DMS 273 (cell line): ENCODE results near the gene CNTNAP2.
A peak's percentile ranks its signal among the peaks of the same experiment; 100 is the strongest.
"Not testable (repeated sequence)": the region's sequence is repeated elsewhere in the genome, so short reads cannot be mapped to it uniquely, and the experiment has no call there.

Experiments
- DNase-seq: peaks from one replicate; lab custom pipeline; 2025; ENCODE audit not compliant: unreplicated experiment; lab: John Stamatoyannopoulos, UW

The CNTNAP2 gene

DNA sequence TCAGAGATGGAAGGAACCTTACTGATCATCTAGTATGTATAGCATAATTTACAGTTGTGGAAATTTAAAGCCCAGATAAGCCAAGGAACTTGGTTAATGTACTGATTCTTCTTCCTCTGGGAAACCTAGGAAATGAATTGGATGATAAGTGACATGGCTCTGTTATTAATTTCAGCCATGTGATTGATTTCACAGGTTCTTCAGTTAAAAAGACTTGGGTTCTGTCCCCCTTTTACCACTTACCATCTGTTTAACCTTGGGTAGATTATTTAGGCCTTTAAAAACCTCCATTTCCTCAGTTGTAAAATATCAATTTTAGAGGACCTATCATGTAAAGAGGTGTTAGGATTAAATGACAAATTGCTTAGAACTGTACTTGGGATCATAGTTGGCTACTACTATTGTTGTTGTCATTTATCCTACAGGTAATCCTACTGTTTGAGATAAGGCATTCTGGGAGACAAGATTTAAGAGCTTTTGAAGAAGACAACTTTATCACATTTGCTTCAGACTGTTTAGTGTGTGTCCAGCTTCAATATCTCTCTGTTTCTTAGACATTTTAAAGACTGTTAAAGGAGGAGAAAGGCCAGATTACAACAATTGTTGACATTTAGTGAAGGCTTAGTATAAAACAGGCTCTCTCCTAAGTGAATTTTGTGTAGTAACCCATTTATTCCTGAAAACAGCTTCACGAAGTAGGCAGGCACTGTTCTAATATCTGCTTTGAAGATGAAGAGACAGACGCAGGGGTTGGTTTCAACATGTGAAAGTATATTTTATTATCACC lies 1476.9 kb downstream of the CNTNAP2 start:
- DNase-seq, result no peak

DNA sequence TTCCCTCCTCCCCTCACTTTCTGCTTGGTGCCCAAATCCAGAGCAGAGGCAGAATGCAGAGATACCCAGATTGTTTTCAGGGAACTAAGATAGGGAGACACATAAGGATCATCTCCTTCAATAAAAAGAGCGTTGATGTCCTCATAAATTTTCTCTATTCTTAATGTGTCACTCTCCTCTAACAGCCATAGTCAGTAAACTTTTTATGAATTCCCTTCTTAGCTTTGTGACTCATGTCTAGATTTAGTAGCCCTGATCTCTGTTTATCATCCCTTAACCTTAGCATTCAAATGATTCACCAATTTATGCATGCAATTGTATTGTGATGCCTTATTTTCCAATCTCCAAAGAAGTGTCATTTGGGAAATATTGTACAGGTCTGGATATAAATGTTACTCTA lies 1478.4 kb downstream of the CNTNAP2 start:
- no peak for DNase-seq

DNA sequence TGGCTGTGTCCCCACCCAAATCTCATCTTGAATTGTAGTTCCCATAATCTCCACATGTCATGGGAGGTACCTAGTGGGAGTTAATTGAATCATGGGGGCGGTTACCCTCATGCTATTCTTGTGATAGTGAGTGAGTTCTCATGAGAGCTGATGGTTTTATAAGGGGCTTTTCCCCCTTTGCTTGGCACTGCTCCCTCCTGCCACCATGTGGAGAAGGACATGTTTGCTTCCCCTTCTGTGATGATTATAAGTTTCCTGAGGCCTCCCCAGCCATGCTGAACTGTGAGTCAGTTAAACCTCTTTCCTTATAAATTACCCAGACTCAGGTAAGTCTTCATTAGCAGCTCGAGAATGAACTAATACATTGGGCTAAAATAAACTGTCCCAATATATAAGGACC lies 1482.1 kb downstream of the CNTNAP2 start:
- not testable (repeated sequence) for DNase-seq

DNA sequence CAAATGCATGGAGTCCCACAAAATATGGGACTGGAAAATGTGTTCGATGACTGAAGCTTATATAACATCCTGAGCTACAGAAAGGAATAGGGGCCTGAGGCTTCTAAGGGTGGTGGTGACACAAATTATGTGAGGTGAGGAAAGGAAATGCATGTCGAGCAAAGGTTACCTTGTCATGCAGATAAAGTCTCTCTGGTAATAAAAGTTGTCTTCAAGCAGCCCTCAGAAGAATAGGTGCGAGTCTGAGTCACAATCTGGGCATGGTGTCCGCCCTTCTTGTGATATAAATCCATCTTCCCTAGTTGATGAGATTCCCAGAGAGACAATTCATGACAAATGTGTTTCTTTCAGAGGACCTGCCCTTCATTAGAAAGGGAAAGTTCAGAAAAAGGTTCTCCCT lies 1488.7 kb downstream of the CNTNAP2 start:
- DNase-seq, result no peak

DNA sequence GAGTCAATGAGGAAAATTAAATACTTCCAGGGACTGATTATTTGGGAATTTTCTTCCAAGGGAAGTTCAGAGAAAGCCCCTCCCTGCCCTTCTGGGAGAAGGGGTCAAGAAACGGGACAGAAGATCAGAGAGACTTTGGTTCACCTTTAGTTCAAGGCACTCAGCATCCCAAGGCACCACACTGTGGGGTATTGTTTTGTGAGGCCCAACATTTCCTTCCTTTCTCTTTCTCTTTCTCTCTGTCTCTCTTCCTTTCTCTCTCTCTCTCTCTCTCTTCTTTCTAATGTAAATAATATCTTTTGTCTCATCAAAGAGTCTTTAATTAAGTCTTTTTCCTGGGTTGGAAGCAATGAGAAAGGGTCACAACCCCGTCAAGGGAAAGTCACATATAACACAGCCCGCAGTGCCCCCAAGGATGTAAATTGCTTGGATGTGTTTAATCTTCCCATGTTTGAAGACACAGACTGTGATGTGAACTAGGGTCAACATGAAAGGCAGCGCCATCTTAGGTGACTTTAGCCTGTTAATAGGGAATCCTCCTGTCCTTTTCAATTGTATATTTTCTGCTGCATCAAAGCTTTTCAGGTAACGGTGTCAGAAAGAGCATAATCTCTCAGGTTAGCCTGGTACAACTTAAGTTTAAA lies 1490.7 kb downstream of the CNTNAP2 start:
- no peak for DNase-seq

DNA sequence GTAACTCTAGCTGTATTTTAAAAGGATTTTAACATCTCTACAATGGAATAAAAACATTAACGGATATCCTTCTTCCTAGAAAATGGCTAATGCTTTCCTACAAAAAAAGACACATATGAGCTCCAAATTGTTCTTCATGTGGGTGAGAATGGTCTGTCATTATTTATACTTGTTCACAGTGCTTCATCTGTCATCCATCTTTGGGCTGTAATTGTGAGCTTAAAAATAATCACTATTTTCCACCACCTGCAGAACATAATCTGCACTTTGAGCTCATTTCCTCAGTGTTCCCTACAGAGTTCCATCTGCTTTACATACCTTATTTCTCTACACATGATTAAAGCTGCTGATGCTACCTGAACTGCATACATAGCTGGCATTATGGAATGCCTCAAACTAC lies 1494.8 kb downstream of the CNTNAP2 start:
- DNase-seq, result no peak

DNA sequence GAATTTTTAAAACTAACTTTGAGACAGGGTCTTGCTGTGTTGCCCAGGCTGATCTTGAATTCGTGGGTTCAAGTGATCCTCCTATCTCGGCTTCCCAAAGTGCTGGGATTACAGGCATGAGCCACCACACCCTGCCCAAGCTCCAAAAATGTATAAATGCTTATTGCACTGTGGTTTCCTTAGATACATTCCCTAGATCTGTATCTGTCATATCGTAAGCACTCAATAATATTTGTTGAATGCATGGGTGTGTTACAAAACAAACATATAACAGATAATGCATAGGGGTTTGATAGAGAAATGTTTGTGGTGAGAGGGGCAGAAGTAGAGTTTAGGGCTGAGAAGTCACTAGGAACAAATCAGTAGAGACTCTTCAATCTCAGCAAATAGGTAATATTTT lies 1518.7 kb downstream of the CNTNAP2 start:
- DNase-seq, result no peak

DNA sequence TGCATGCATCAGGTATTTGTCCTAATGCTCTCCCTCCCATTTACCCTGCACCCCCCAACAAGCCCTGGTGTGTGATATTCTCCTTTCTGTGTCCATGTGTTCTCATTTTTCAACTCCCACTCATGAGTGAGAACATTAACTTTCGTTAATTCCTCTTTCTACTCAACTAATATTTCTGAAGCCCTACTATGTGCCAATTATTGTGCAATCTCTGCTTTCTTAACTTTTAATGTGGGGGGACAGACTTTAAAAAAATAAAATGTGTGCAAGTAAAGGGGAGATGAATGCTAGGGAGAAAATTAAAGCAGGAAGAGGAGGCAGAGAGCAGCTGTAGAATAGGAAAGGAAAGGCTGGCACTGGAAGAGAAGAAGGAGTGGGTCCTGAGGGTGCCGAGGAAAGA lies 1520.0 kb downstream of the CNTNAP2 start:
- no peak for DNase-seq

DNA sequence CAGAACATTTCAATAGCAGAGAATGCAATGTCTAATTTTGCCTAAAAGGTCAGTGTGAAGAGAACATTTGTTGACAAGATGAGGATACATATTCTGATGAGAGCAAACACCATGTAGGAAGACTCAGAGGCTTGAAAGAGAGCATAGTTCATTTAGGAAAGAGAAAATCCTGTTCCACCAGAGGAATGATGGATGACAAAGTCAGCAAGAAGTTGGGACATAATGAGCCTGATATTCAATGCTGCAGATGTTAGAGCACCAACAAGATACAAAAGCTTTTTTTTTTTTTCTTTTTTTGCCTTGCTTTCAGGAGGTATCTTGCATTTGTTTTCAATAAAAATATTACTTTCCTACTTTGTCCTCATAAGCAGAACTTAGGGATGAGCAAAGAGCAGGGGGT lies 1522.0 kb downstream of the CNTNAP2 start:
- no peak for DNase-seq

DNA sequence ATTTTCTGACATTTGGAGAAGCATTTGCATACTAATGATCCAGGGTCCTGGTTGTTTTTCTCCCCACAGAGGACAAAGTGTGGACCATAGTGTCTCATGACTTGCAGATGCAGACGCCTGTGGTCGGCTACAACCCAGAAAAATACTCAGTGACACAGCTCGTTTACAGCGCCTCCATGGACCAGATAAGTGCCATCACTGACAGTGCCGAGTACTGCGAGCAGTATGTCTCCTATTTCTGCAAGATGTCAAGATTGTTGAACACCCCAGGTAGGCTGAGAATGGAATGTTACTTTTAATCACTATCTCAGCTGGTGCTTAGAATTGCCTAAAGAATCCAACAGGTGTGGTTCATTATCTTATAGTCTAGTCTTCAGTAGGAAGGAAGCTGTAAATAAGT lies 1522.4 kb downstream of the CNTNAP2 start:
- no peak for DNase-seq

DNA sequence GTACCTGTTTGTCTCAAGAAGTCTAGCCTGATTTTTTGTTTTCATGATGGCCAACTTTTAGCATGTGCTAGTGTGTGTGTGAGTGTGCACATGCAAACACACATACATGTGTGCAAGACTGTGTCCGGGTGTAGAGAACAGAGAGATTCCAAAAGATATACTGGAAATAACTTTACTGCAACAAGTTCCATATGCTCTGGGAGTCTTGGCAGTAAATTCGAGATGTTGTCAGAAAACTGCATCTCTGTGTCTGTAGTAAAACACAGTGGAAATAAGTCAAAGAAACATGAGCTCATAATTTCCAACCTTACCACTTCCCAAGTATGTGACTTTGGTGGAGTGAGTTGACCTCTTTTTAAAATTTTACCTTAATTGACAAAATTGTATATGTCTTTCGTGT lies 1523.2 kb downstream of the CNTNAP2 start:
- DNase-seq, result no peak

DNA sequence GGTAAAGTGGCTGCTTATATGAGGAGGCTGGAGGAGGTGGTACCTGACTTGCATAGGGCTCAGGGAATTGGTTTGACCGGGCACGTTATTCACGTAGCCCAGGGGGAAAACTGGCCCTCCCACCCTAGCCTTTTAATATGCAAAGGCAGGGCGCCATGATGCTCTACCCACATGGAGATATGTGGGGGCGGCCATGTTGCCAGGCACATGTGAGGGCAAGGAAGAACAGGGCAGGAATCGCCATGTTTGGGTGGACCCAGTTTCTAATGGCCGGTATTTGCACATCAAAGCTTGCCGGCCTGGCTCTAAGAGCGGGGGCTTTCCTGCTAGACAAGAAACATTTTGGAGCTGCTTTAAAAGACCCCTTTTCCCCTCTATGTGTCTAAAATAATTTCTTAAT lies 1524.2 kb downstream of the CNTNAP2 start:
- no peak for DNase-seq

DNA sequence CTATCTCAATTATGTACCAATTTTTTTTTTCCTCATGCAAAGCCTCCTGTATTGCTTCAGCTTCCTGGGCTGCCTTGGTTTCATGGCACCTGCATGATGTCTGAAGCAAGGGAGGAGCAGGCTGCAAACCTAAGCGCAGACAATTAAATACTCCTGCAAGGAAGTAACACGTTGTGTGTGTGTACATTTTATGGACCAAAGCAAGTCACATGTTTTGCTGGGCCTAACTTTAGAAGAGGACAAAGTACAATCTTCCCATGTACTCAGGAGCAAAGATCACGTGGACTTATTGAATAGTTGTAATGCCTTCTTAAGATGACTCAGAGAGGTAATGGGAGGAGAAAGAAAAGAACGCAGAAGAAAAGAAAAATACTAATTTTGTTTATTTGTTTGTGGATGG lies 1530.0 kb downstream of the CNTNAP2 start:
- DNase-seq, result no peak

DNA sequence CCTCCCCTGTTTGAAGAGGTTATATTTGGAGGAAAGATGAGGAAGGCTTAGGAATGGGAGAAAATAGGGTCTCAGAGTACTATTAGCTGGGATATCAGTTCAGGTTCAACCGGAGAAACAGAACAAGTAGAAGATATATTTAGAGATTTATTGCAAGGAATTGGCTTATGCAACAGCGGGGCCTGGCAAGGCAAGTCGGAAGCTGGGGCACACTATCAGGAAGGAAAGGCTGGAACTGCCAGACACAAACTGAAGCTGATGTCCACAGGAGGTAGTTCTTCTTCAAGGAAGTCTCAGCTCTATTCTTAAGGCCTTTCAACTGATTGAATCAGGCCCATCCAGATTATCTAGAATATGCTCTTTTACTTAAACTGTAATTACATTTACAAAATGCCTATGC lies 1534.4 kb downstream of the CNTNAP2 start:
- no peak for DNase-seq

DNA sequence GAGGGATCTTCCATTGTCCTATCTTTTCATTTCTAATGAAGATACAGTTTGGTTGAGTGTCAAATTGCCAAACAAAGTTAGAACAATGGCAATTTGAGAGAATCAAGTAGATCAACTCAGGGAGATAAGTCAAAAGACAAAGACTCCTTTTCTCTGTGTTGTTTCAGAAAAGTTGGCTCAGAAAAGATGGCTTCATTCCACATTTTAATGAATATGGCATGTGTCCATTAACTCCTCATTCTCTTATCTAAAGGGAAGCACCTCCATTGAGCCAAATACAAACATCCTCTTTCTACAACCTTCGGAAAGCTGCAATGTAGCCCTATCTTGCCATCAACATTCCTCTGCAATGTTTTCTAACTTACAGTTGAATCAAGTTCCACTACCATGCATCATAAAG lies 1535.0 kb downstream of the CNTNAP2 start:
- no peak for DNase-seq

DNA sequence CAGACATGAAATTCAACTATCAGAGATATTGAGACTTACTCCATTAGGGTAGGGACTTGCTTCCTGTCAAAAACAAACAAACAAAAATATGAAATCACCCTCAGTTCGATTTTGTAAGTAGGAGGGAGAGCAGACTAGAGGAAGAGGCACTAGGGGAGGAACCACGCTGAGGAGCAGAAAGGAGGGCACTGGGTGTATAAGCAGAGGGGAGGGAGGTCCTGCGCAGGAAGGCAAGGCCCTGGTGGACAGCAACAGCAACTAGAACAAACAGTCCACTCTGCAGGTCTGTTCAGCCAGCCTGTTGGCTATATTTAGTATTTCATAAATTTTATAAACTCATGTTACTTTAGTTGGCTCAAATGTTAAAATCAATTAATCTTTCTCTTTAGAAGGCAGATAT lies 1536.9 kb downstream of the CNTNAP2 start:
- no peak for DNase-seq

DNA sequence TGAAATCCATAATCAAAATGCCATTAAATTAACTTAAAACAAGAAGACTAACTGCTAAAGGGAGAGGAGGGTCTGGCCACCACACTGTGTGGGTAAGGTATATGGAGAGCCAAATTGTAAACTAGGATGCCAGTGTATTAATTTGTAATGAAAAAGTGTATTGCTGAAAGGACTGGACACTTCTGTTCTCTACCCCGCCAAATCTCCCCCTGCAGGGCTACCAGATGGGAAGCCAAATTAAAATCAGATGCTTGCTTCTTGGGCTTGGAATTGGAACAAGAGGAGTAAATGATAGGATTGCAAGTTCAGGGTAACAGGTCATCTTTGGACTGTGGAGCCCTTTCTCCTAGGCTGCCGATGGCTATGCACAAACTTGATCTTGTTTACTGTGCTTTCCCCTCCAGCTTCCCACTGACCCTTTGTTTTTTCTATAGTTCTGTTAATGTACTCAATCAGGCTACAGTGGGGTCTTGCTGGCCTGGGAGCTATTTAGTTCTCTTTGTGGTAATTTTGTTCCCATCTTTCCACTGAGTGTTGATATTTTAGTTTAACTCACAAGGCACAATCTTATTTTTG lies 1541.9 kb downstream of the CNTNAP2 start:
- DNase-seq, result peak; percentile 10

DNA sequence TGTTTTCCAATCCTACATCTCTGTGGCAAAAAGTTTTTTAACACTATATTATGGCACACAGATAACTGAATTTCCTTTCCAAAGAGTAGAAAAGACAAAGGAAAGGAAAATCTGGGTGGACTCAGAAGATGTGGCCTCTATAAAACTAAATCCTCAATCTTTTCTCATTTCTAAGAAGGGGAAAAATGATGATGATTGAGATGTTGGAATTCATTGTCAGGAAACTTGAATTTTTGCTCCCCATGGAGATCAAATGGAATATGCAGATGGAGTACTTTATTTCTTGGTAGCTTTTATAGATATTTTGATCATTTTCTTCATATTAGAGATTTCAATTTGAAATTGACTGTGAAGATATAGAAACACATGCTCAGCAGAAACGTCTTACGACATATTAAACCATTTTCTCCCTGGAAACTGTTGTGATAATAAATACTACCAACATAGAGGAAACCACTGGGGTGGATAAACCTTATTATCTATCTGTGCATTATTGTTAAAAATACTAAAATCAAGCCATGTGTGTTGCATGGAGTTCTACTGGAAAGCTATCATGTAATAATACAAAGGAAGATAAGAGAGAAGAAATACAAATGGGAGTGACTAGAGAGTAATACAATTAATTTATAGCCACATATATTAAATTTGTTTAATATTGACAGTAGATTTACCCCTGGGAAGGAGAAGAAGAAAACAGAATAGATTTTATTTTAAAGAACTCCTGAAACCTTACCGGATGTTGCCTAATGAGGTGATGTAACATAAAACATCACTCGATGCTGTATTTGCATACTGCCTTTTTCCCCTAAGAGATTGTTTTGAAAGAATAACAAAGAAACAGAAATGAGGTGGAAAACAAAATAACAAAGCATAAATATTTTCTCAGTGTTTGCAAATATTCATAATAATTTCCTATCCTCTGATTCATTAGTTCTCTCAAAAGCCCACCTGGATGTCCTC lies 1542.7 kb downstream of the CNTNAP2 start:
- DNase-seq, result no peak

DNA sequence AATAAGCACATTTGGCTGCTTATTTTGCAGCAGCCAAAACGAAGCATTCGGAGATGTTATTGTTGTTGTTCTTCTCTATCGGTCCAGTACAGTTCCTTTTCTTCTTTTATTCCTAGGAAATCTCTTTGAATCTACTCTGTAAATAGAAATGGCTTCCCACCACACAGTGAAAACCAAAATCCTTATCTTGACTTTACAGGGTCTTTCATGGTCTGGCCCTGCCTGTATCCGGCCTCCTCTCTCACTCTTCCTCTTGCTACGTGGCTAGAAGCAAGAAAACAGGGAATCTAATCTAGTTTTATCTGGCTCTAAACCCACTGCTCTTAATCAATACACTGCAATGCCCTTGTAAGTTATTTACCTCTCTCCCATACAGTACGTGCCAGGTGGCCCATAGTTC lies 1547.9 kb downstream of the CNTNAP2 start:
- DNase-seq, result no peak

DNA sequence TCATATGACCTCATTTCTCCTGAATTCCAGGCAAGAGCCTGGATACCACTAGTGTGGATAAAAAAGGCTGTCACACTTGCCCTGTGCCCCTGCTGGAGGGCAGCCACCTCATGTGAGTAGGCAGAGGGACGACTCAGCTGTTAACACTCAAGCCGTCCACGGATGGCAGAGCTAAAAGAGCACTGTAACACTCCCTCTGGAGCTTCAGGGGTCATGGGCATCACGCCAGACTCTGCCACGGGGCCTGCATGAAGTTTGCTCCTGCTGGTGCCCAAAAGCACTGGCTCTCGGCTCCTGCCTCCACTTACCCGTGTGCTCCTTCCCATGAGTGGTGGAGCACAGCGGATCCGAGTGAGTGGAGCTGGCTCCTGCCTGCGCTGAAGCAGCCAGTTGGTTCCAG lies 1554.2 kb downstream of the CNTNAP2 start:
- no peak for DNase-seq

DNA sequence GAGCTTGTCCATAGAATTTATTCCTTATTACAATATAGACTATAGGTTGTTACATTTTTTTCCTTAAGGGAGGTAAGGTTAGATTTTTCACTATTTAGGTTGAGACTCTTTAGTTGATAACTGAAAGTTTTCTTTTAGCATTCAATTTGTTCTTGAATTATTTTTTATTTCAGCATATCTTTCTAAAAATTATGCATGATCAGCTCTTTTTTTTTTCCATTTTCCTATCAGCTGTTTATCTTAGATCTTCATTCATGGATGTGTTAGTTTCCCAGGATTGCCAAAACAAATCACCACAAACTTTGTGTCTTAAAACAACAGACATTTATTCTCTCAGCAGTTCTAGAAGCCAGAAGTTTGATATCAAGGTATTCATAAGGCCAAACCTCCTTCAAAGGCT lies 1558.1 kb downstream of the CNTNAP2 start:
- no peak for DNase-seq
